Breast epithelium (tissue), 3 donors: ENCODE data around the gene RAX2.

ENCODE experiments used
- CTCF ChIP-seq, 3 donors: fragments of 450-650 bp; IDR thresholded peaks; one replicate each; pipeline ENCODE4 v1.5.1; 2016 to 2017; ENCODE audit warnings: antibody characterized with exemption in 3 of 3, mild to moderate bottlenecking in 3 of 3, moderate library complexity in 3 of 3
- POLR2AphosphoS5 ChIP-seq, 3 donors: sonication (generic); formaldehyde crosslinking; IDR thresholded peaks; one replicate each; pipeline ENCODE4 v1.6.1; 2017; ENCODE audit warnings: antibody characterized with exemption in 3 of 3

- TF ChIP-seq CTCF (IDR thresholded peaks at IDR 0.05) (no peak), POLR2AphosphoS5 (IDR thresholded peaks at IDR 0.05) (no peak)
Measured at GRCh38 chr19:3818918-3819317, 46.9 kb upstream of the RAX2 start.
